Breast epithelium (tissue), 3 donors: ENCODE results near the gene GIGYF2.

Source experiments
- POLR2A ChIP-seq: fragments of 450-650 bp; IDR thresholded peaks from one replicate; pipeline ENCODE4 v1.6.1; 2016; ENCODE audit warnings: antibody characterized with exemption, mild to moderate bottlenecking, moderate library complexity
- POLR2AphosphoS5 ChIP-seq, 3 donors: sonication (generic); formaldehyde crosslinking; IDR thresholded peaks; one replicate each; pipeline ENCODE4 v1.6.1; 2017; ENCODE audit warnings: antibody characterized with exemption in 3 of 3
- TF ChIP-seq, protein P1 (sequence below), 3 donors: fragments of 450-650 bp; IDR thresholded peaks; one replicate each; pipeline ENCODE4 v1.5.1; 2016 to 2017; ENCODE audit warnings: antibody characterized with exemption in 3 of 3, mild to moderate bottlenecking in 3 of 3, moderate library complexity in 3 of 3

DNA sequence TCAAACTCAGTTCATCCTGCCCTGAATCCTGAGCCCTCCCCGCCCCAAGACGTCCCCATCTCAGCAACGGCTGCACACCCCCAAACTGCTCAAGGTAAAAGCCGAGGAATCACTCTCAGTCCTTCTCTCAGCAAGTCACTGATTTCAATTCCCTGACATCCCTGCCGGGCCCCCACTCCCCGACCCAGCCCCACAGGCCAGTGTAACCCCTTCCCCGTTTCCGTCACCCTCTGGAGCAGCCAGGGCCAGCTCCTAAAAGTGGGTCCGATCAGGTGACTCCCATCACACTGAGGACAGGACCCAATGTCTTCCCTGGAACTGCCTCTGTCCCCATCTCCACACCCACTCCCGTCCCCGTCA, 193.4 kb downstream of the GIGYF2 start:
- TF ChIP-seq, protein P1, sequence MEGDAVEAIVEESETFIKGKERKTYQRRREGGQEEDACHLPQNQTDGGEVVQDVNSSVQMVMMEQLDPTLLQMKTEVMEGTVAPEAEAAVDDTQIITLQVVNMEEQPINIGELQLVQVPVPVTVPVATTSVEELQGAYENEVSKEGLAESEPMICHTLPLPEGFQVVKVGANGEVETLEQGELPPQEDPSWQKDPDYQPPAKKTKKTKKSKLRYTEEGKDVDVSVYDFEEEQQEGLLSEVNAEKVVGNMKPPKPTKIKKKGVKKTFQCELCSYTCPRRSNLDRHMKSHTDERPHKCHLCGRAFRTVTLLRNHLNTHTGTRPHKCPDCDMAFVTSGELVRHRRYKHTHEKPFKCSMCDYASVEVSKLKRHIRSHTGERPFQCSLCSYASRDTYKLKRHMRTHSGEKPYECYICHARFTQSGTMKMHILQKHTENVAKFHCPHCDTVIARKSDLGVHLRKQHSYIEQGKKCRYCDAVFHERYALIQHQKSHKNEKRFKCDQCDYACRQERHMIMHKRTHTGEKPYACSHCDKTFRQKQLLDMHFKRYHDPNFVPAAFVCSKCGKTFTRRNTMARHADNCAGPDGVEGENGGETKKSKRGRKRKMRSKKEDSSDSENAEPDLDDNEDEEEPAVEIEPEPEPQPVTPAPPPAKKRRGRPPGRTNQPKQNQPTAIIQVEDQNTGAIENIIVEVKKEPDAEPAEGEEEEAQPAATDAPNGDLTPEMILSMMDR (IDR thresholded peaks at IDR 0.05) = no peak
- TF ChIP-seq POLR2A (no peak), POLR2AphosphoS5 (IDR thresholded peaks at IDR 0.05) (no peak)
